Measurements from ENCODE around the gene FAM89A.

DNA sequence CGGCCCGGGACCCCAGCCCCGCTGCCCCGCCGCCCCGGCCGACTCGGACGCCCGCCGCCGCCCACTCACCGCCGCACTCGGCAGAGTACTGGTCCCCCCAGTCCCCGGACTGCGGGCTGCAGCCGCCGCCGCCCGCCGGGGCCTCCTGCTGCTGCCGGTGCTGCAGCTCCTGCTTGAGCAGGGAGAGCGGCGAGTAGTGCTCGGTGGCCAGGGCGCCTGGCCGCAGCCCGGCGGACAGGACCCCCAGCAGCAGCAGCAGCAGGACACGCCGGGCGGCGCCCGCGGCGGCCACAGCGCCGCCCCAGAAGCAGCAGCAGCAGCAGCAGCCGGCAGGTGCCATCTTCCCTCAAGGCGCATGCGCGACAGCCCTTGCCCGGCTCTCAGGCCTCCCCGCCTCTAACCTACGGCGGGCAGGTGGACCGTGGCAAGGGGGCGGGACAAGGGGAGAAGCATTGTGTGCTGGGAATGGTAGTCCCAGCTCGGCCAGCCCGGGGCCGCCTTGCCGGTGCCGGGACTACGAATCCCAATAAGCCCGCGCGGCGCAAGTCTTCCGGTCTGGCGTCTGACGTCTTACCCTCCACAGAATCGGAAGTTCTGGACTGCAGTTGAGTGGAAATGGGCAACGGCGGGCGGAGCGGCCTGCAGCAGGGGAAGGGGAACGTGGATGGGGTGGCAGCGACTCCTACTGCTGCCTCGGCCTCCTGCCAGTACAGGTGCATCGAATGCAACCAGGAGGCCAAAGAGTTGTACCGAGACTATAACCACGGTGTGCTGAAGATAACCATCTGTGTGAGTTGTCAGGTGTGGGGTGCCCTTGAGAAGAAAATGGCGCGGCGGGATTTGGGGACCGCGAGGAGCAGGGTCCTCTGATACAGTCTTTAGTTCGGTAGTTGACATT lies 61.3 kb downstream of the FAM89A start, which contains the start of the genes ARV1 and TTC13:
- TF ChIP-seq, protein P1, sequence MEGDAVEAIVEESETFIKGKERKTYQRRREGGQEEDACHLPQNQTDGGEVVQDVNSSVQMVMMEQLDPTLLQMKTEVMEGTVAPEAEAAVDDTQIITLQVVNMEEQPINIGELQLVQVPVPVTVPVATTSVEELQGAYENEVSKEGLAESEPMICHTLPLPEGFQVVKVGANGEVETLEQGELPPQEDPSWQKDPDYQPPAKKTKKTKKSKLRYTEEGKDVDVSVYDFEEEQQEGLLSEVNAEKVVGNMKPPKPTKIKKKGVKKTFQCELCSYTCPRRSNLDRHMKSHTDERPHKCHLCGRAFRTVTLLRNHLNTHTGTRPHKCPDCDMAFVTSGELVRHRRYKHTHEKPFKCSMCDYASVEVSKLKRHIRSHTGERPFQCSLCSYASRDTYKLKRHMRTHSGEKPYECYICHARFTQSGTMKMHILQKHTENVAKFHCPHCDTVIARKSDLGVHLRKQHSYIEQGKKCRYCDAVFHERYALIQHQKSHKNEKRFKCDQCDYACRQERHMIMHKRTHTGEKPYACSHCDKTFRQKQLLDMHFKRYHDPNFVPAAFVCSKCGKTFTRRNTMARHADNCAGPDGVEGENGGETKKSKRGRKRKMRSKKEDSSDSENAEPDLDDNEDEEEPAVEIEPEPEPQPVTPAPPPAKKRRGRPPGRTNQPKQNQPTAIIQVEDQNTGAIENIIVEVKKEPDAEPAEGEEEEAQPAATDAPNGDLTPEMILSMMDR (IDR thresholded peaks at IDR 0.05; ENCODE audit: insufficient read depth, low read depth, low read length) = no peak
- no peak for TF ChIP-seq EZH2 (IDR thresholded peaks at IDR 0.05; ENCODE audit: insufficient read depth, low read length)

Measured in astrocyte (in vitro differentiated cells and primary cell).